Neural cell (in vitro differentiated cells): Measurements from ENCODE around the gene DR1.

Source experiments
- CTCF ChIP-seq: fragments of 450-650 bp; IDR thresholded peaks from 2 replicates; pipeline ENCODE4 v1.5.1; 2014; ENCODE audit warnings: antibody characterized with exemption, mild to moderate bottlenecking, moderate library complexity; ENCODE audit not compliant: poor library complexity, severe bottlenecking
- REST ChIP-seq: IDR thresholded peaks from 2 replicates; pipeline ENCODE4 v1.6.1; 2012; ENCODE audit warnings: borderline replicate concordance

- TF ChIP-seq REST: no peak
- TF ChIP-seq CTCF: no peak
Measured at GRCh38 chr1:93350875-93351274, 5.2 kb downstream of the DR1 start.
